SJSA1 (cell line): ENCODE measurements around the gene CEND1. TPM values are rescaled to one million over a fixed set of nuclear protein-coding genes. Genes with fewer than 3 reads are reported as not detected.
A peak's percentile ranks its signal among the peaks of the same experiment; 100 is the strongest.
"Not testable (repeated sequence)": the region's sequence is repeated elsewhere in the genome, so short reads cannot be mapped to it uniquely, and the experiment has no call there.

ENCODE experiments used
- DNase-seq, 2 experiments: peaks; one replicate each; pipeline ENCODE4 v3.0.0-alpha.2; 2015 to 2020; ENCODE audit warnings: low spot score in 2 of 2, low read depth in 1 of 2
- H3K27ac ChIP-seq: fragments of 250-450 bp; sonication (Bioruptor Pico); 2 replicates; pipeline ENCODE4 v1.5.1; 2020; ENCODE audit warnings: mild to moderate bottlenecking, moderate library complexity
- H3K27me3 ChIP-seq: fragments of 250-450 bp; sonication (Bioruptor Pico); replicated peaks from 2 replicates; pipeline ENCODE4 v1.5.1; 2020; ENCODE audit warnings: mild to moderate bottlenecking, moderate library complexity
- H3K36me3 ChIP-seq: fragments of 250-450 bp; sonication (Bioruptor Pico); 2 replicates; pipeline ENCODE4 v1.5.1; 2020; ENCODE audit warnings: mild to moderate bottlenecking
- H3K4me1 ChIP-seq: fragments of 250-450 bp; sonication (Bioruptor Pico); replicated peaks from 2 replicates; pipeline ENCODE4 v1.6.1; 2021; ENCODE audit warnings: mild to moderate bottlenecking
- H3K4me3 ChIP-seq: fragments of 250-450 bp; sonication (Bioruptor Pico); 2 replicates; pipeline ENCODE4 v1.5.1; 2020; ENCODE audit warnings: mild to moderate bottlenecking
- H3K9me3 ChIP-seq: fragments of 250-450 bp; sonication (Bioruptor Pico); replicated peaks from 2 replicates; pipeline ENCODE4 v1.5.1; 2020; ENCODE audit warnings: mild to moderate bottlenecking
- total RNA-seq: library from RNA; depleted of rRNA; stranded (reverse); fragments of >200 nt; shearing (Covaris generic); gene quantifications from 2 replicates; pipeline ENCODE4 v1.2.3, GENCODE V29; 2014; rRNA removed

Gene CEND1
- total RNA-seq, 1 experiment from 2014 or later, result 0.21 TPM

GRCh38 chr11:746289-747157 lies 43.4 kb downstream of the CEND1 start:
- no peak for DNase-seq
- H3K4me1 ChIP-seq, result peaks cover 19% of the 10 kb centered on the region
- peak overlapping the region; percentile 93 for H3K4me3 ChIP-seq
- no peak overlapping the region for H3K27ac ChIP-seq
- H3K36me3 ChIP-seq, result no peaks in the 10 kb centered on the region
- H3K27me3 ChIP-seq, result no peaks in the 10 kb centered on the region
- H3K9me3 ChIP-seq, result no peaks in the 10 kb centered on the region

DNA sequence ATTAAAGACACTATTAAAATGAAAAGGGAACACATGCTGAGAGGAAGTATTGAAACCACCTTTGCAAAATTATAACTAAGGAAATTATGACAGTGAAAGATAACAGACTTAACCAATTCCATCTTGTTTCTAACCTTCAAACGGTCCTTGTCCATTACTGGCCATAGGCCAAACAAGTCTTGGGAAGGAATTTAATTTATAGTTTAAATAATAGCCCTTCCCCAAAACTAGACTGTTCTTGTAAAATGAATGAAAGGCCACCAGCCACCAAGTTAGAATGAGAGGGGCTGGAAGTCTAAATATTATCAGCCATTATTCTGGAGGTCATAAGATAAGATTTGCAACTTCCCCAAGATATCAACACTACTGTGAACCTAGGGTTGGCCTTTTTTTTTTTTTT lies 44.5 kb downstream of the CEND1 start:
- H3K4me1 ChIP-seq, result peaks cover 19% of the 10 kb centered on the region

DNA sequence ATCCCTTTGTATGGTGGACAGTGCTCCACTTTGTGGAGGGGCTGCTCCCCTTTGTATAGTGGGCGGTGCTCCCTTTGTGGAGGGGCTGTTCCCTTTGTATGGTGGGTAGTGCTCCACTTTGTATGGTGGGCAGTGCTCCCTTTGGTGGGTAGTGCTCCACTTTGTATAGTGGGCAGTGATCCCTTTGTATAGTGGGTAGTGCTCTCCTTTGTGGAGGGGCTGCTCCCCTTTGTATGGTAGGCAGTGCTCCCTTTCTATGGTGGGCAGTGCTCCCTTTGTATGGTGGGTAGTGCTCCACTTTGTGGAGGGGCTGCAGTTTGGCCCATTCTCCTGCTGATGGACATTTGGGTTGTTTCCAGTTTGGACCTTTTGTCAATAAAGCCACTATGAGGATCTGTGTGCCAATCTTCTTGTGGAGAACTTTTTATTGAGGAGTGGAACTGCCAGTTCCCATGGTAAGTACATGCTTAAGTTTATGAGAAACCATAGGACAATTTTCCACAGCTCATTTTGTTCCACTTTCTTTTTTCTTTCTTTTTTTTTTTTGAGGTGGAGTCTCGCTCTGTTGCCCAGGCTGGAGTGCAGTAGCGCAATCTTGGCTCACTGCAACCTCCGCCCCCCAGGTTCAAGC lies 47.2 kb downstream of the CEND1 start:
- no peak overlapping the region for H3K27ac ChIP-seq
- no peaks in the 10 kb centered on the region for H3K36me3 ChIP-seq
- H3K4me3 ChIP-seq, result no peak overlapping the region
- H3K27me3 ChIP-seq, result no peaks in the 10 kb centered on the region
- no peak for DNase-seq
- no peaks in the 10 kb centered on the region for H3K9me3 ChIP-seq
- peaks cover 7% of the 10 kb centered on the region for H3K4me1 ChIP-seq

More for the DNA sequence above, 44.5 kb downstream of the CEND1 start:
- Histone ChIP-seq H3K27ac (no peak overlapping the region), H3K9me3 (no peaks in the 10 kb centered on the region), H3K27me3 (no peaks in the 10 kb centered on the region), H3K4me3 (no peak overlapping the region), H3K36me3 (no peaks in the 10 kb centered on the region)
- no peak for DNase-seq

GRCh38 chr11:742156-742546 lies 47.7 kb downstream of the CEND1 start:
- Histone ChIP-seq H3K9me3 (no peaks in the 10 kb centered on the region), H3K4me1 (peaks cover 5% of the 10 kb centered on the region; the same call in 1 of the 2 replicates), H3K36me3 (no peaks in the 10 kb centered on the region), H3K4me3 (no peak overlapping the region), H3K27me3 (no peaks in the 10 kb centered on the region), H3K27ac (no peak overlapping the region)
- DNase-seq, result no peak

DNA sequence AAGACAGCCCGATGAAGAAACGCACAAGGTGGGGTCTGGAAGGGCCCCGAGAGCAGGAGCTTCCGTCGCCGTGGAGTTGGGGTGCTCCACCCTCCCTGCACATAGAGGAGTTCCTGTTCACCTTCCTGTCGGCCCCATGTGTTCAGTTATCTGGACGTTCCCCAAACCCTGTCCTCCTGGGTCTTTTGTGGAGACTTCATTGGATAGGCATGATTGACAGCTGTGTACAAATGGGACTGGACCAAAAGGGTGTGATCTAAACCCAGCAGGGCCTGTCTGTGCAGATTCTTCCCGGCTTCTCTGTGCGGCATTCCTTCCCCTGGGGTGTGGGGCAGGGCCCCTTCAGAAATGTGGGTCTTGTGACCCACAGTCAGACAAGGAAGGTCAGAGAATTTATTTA lies 52.0 kb downstream of the CEND1 start:
- not testable (repeated sequence) for H3K27ac ChIP-seq, DNase-seq, H3K36me3 ChIP-seq, H3K4me3 ChIP-seq, H3K4me1 ChIP-seq, H3K27me3 ChIP-seq, H3K9me3 ChIP-seq

DNA sequence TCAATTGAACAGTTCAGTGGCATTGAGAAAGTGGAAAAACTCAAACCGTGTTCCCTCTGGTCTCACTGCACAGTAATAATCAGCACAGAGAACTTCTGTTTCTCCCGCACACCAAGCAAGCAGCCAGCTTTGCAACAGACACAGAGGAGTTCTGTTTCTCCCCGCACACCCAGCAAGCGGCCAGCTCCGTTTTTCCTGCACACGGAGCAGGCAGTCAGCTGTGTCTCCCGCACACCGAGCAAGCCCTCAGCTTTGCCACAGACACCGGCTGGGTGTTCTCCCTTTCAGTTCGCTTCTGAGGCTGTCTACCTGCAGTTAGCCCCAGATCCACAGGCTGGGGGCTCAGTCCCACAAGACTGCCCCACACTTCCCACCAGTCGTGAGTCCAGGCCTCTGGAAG lies 52.5 kb downstream of the CEND1 start:
- no peak for DNase-seq
- Histone ChIP-seq H3K9me3 (no peaks in the 10 kb centered on the region), H3K4me3 (no peak overlapping the region), H3K27me3 (no peaks in the 10 kb centered on the region), H3K27ac (no peak overlapping the region), H3K36me3 (no peaks in the 10 kb centered on the region), H3K4me1 (no peaks in the 10 kb centered on the region)

Other genes with a start within 250 kb of the CEND1 start
- 0.18 TPM in 1 of 2 replicates, not detected in the other for gene LMNTD2, start 229.4 kb downstream of the CEND1 start, total RNA-seq
- 13.8 and 16.4 TPM in 2 replicates for gene RASSF7, start 229.1 kb downstream of the CEND1 start, total RNA-seq
- 15.8 and 21.7 TPM in 2 replicates for gene PHRF1, start 213.6 kb downstream of the CEND1 start, total RNA-seq
- gene IRF7, start 174.1 kb downstream of the CEND1 start, total RNA-seq, result 4.3 and 5.9 TPM in 2 replicates
- not detected in 2 replicates for gene CDHR5, start 165.1 kb downstream of the CEND1 start, total RNA-seq
- not detected in 2 replicates for gene SCT, start 162.9 kb downstream of the CEND1 start, total RNA-seq
- gene DRD4, start 152.8 kb downstream of the CEND1 start, total RNA-seq, result not detected in 2 replicates
- 4.4 and 8.0 TPM in 2 replicates for gene DEAF1, start 94.9 kb downstream of the CEND1 start, total RNA-seq
- gene TMEM80, start 94.3 kb downstream of the CEND1 start, total RNA-seq, result 16.0 and 16.7 TPM in 2 replicates
- not detected in 2 replicates for gene EPS8L2, start 83.9 kb downstream of the CEND1 start, total RNA-seq
- gene TALDO1, start 42.6 kb downstream of the CEND1 start, total RNA-seq, result 159 and 302 TPM in 2 replicates
- 7.0 and 12.4 TPM in 2 replicates for gene GATD1, start 12.6 kb downstream of the CEND1 start, total RNA-seq
- gene SLC25A22, start 8.2 kb upstream of the CEND1 start, total RNA-seq, result 5.1 and 11.1 TPM in 2 replicates
- gene PIDD1, start 15.1 kb upstream of the CEND1 start, total RNA-seq, result 2.1 and 2.4 TPM in 2 replicates
- gene RPLP2, start 19.9 kb upstream of the CEND1 start, total RNA-seq, result 504 and 706 TPM in 2 replicates
- 5.0 and 9.8 TPM in 2 replicates for gene PNPLA2, start 28.8 kb upstream of the CEND1 start, total RNA-seq
- not detected in 2 replicates for gene CRACR2B, start 37.8 kb upstream of the CEND1 start, total RNA-seq
- 123 and 179 TPM in 2 replicates for gene CD151, start 42.9 kb upstream of the CEND1 start, total RNA-seq
- gene POLR2L, start 52.4 kb upstream of the CEND1 start, total RNA-seq, result 75.8 and 144 TPM in 2 replicates
- gene TSPAN4, start 52.8 kb upstream of the CEND1 start, total RNA-seq, result 62.5 and 118 TPM in 2 replicates
- 17.7 and 22.1 TPM in 2 replicates for gene CHID1, start 120.7 kb upstream of the CEND1 start, total RNA-seq
- gene AP2A2, start 135.8 kb upstream of the CEND1 start, total RNA-seq, result 15.6 and 17.7 TPM in 2 replicates
- not detected in 2 replicates for gene MUC6, start 246.6 kb upstream of the CEND1 start, total RNA-seq